HL-60 (cell line): ENCODE measurements around the gene ARFGEF3.

Experiments used
- DNase-seq, 2 experiments: peaks; one replicate each; pipeline ENCODE4 v3.0.0-alpha.2; 2010 to 2020; ENCODE audit warnings: low read depth in 1 of 2, low spot score in 1 of 2
- H3K27ac ChIP-seq: fragments of 250-450 bp; sonication (Bioruptor Pico); replicated peaks from 2 replicates; pipeline ENCODE4 v1.5.1; 2020; ENCODE audit warnings: mild to moderate bottlenecking, moderate library complexity
- H3K27me3 ChIP-seq: fragments of 250-450 bp; sonication (Bioruptor Pico); 2 replicates; pipeline ENCODE4 v1.5.1; 2021; ENCODE audit warnings: mild to moderate bottlenecking, moderate library complexity; ENCODE audit not compliant: insufficient read depth, poor library complexity, severe bottlenecking
- H3K4me3 ChIP-seq: replicated peaks from 2 replicates; pipeline ENCODE4 v1.5.1; 2011; ENCODE audit warnings: mild to moderate bottlenecking, control low read depth, low read length; ENCODE audit not compliant: insufficient read depth
- CTCF ChIP-seq: IDR thresholded peaks from one replicate; pipeline ENCODE4 v1.5.1; 2011; ENCODE audit warnings: low read length, control low read depth, inconsistent platforms; ENCODE audit not compliant: insufficient read depth
- GABPA ChIP-seq: IDR thresholded peaks from 2 replicates; pipeline ENCODE4 v1.6.1; 2012; ENCODE audit warnings: low read depth
- POLR2AphosphoS5 ChIP-seq: IDR thresholded peaks from 2 replicates; pipeline ENCODE4 v1.6.1; 2012; ENCODE audit warnings: low read depth
- SPI1 ChIP-seq: IDR thresholded peaks from 2 replicates; pipeline ENCODE4 v1.6.1; 2012; ENCODE audit warnings: low read depth, mild to moderate bottlenecking, borderline replicate concordance
- long read RNA-seq: library from polyadenylated mRNA; unstranded; transcript quantifications from one replicate; pipeline ENCODE4 v2.0.0, GENCODE V29; 2020
- TF ChIP-seq, protein P1 (sequence below): IDR thresholded peaks from 2 replicates; pipeline ENCODE4 v1.6.1; 2012; ENCODE audit warnings: low read depth; ENCODE audit not compliant: insufficient replicate concordance

ARFGEF3 gene
- long read RNA-seq, result 0 reads

DNA sequence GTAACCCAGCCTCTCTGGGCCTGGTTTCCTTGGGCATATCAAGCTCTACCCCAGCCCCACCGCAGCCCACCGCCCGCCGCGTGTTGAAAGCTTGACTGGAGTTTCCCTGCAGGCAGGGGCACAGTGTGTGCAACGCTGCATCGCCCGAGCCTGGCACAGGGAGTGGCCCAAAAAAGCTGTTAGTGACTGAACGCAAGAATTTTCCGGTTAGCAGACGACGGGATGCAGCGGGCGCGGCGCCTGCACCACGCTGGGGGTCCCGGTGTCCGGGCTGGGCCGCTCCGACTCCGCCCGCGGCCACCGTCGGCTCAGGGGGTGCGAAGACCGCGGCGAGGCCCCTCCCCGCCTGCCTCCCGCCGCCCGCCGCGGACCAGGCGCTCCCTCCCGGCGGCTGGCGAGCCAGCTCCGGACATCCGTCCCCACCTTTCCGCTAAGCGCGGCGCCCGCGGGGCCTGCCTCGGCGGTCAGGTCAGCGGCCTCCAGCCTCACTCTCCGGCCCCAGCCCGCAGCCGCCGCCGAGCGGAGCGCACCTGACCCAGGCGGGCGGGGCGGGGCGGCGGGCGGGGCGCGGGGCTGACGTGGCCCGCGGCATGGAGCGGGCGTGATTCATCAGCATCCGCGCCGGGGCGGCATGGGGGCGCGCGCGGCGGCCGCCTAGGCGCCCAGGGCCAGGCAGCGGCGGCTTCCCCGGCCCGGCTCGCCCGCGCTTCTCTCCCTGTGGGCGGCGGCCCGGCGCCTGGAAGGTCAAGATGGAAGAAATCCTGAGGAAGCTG is at the start of gene ARFGEF3:
Gene ARFGEF3, plus strand, starts transcription at position 602 of the 773 bp plus-strand sequence. Its CDS starts 148 bp downstream, at position 750.
- TF ChIP-seq CTCF (no peak), SPI1 (no peak), POLR2AphosphoS5 (no peak), GABPA (no peak)
- TF ChIP-seq, protein P1, sequence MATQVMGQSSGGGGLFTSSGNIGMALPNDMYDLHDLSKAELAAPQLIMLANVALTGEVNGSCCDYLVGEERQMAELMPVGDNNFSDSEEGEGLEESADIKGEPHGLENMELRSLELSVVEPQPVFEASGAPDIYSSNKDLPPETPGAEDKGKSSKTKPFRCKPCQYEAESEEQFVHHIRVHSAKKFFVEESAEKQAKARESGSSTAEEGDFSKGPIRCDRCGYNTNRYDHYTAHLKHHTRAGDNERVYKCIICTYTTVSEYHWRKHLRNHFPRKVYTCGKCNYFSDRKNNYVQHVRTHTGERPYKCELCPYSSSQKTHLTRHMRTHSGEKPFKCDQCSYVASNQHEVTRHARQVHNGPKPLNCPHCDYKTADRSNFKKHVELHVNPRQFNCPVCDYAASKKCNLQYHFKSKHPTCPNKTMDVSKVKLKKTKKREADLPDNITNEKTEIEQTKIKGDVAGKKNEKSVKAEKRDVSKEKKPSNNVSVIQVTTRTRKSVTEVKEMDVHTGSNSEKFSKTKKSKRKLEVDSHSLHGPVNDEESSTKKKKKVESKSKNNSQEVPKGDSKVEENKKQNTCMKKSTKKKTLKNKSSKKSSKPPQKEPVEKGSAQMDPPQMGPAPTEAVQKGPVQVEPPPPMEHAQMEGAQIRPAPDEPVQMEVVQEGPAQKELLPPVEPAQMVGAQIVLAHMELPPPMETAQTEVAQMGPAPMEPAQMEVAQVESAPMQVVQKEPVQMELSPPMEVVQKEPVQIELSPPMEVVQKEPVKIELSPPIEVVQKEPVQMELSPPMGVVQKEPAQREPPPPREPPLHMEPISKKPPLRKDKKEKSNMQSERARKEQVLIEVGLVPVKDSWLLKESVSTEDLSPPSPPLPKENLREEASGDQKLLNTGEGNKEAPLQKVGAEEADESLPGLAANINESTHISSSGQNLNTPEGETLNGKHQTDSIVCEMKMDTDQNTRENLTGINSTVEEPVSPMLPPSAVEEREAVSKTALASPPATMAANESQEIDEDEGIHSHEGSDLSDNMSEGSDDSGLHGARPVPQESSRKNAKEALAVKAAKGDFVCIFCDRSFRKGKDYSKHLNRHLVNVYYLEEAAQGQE, result no peak
- Histone ChIP-seq H3K4me3 (peak within 1 kb of the TSS; percentile 33), H3K27ac (no peak within 1 kb of the TSS), H3K27me3 (peaks cover 45% of the 10 kb centered on the region)
- DNase-seq, result no peak

GRCh38 chr6:138113588-138114210 is 48.0 kb upstream of the ARFGEF3 start:
- Histone ChIP-seq H3K27ac (no peak overlapping the region), H3K27me3 (peaks cover 8% of the 10 kb centered on the region), H3K4me3 (no peak overlapping the region)
- TF ChIP-seq CTCF (no peak), GABPA (no peak), SPI1 (no peak), POLR2AphosphoS5 (no peak)
- TF ChIP-seq, protein P1, result no peak
- no peak for DNase-seq

GRCh38 chr6:138115201-138115600 is 46.5 kb upstream of the ARFGEF3 start:
- no peak for DNase-seq
- TF ChIP-seq SPI1 (no peak), GABPA (no peak), POLR2AphosphoS5 (no peak), CTCF (no peak)
- TF ChIP-seq, protein P1, result no peak
- H3K27ac ChIP-seq, result no peak overlapping the region
- peaks cover 3% of the 10 kb centered on the region for H3K27me3 ChIP-seq
- H3K4me3 ChIP-seq, result no peak overlapping the region
